ENCODE measurements around the gene NDUFA13.
A peak's percentile ranks its signal among the peaks of the same experiment; 100 is the strongest.

Gene NDUFA13

DNA sequence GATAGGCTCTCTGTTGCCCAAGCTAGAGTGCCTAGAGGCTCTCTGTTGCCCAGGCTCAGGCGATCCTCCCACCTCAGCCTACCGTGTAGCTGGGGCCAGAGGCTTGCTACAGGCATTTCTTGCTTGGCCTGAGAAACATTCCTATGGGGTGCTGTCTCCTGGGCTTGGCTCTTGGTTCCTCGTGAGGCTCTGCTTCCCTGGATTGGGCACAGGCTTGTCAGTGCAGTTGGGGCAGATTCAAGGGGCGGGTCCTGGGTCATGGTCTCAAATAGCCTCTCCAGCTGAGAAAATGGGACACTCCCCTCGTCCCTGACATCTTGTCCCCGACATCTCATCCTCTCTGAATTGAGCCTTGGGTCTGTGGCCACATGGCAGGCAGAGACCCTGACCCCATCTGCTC lies 5.6 kb upstream of the NDUFA13 start:
- peak; percentile 32 for DNase-seq (ENCODE audit: low read depth)

DNA sequence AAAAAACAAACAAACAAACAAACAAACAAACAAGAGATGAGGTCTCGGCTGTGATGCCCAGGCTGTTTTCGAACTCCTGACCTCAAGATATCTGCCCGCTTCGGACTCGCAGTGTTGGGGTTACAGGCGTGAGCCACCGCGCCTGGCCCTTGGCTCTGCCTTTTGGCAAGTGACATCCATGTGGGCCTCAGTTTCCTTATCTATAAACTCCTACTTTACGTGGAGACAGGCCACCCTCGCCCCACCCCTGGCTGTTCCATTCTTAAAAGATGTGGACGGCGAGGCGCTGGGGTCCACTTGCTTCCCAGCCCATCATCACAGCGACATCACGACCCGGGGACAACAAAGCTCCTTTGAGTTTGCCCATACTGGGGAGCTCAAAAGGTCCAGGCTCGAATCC lies 2.3 kb upstream of the NDUFA13 start:
- no peak for DNase-seq (ENCODE audit: low read depth)

DNA sequence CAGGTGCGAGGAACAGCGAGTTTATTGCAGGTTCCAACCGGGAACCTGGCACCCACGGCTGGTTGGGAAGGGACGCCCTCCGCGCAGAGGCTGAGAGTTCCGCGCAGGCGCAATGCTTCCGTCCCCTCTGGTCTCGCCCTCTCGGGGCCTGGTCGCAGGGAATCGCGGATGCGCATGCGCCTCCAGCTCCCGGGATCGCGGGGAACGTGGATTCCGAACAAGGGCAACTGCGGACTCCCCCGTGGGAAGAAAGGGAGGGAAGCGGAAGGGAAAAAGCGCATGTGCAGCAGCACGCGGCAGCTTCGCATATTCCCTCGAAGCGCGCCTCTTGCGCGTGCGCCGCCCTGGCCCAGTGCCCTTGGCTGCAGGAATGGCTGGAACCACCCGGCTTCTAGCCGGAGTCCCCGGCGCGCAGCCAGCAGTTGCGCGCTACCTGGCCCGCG lies 1.8 kb upstream of the NDUFA13 start:
- DNase-seq (ENCODE audit: low read depth) = no peak

DNA sequence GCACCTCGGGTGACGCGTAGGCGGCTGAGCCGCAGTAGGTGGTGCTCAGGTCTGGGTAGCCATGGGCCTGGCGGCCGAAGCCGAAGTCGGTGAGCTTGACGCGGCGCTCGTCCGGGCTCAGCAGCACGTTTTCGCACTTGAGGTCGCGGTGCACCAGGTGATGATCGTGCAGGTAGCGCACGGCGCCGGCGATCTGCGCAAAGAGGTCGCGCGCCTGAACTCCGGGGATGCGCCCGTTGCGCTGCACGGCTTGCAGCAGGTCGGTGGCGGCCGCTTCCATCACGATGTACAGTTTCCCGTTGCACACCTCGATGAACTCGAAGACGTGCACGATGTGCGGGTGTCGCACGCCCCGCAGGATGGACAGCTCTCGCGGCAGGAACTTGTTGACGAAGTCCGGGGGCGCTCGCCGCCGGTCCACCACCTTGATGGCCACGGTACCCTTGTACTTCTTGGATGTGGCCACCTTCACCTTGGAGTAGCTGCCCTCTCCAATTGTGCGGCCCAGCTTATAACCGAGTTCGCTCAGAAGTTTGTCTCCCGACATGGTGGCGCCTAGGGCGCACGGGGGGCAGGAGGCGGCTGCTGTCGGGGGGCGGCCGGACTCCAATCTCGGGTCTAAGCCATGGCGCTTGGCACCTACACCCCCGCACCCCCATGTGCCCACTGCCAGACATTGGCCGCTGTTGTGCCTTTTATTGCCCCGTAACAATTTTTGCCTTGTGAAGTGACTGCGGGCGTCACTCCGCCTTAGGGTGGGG lies 964 bp upstream of the NDUFA13 start, which contains the start of gene TSSK6:
TSS of gene TSSK6 (minus strand) at position 668 of the 761 bp plus-strand sequence. CDS start at position 547, 121 bp downstream.
- no peak for DNase-seq (ENCODE audit: low read depth)

DNA sequence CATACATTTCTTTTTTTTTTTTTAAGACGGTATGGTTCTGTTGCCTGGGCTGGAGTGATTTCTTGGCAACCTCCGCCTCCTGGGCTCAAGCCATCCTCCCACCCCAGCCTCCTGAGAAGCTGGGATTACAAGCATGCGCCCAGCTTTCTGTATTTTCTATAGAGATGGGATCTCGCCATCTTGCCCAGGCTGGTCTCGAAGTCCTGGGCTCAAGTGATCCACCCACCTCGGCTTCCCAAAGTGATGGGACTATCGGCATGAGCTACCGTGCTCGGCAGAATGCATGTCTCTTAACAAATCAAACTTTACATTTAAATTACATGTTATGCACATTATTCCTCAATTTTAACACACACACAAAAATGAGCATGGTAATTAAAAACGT lies 1.2 kb downstream of the NDUFA13 start:
- DNase-seq (ENCODE audit: low read depth) = no peak

DNA sequence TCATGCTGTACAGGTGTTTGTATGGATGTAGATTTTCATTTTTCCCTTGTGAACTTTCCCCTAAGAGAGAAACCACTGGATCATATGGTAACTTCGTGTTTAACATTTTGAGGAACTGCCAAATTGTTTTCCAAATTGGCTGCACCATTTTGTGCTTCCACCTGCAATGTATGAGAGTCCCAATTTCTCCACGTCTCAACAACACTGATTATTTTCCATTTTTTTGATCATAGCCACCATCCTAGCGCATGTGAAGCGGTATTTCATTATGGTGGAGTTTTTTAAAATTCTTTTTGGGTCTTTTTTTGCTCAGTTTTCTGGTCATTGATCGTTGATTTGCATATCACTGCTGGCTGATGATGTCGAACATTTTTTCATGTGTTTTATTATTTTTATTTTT lies 5.0 kb downstream of the NDUFA13 start:
- DNase-seq (ENCODE audit: low read depth) = no peak

DNA sequence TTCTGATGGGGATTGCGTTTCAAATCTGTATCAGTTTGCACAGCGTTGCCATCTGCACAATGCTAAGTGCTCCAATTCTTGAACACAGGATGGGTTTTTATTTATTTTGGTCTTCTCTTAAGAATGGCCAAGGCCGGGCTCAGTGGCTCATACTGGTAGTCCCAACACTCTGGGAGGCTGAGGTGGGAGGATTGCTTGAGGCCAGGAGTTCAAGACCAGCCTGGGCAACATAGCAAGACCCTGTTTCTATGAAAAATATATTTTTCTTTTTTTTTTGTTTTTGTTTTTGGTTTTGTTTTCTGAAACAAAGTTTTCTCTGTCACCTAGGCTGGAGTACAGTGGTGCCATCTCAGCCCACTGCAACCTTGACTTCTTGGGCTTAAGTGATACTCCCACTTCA lies 7.2 kb downstream of the NDUFA13 start:
- DNase-seq (ENCODE audit: low read depth) = no peak

DNA sequence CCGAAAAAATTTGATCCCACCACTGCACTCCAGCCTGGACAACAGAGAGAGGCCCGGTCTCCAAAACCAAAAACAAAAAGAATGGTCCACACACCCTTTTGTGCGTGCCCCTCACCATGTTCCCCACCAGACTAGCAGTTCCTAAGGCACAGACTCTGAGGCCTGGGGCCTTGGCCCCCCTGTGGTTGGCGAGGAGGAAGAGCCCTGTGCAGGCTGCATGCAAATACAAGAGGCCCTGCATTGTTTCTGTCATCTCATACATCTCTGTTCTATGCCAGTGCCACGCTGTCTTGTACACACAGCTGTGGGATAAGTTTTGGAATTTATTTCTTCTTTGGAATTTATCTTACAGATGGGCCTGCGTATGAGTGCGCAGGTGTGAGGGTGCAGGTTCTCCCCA lies 8.0 kb downstream of the NDUFA13 start:
- DNase-seq (ENCODE audit: low read depth) = no peak

DNA sequence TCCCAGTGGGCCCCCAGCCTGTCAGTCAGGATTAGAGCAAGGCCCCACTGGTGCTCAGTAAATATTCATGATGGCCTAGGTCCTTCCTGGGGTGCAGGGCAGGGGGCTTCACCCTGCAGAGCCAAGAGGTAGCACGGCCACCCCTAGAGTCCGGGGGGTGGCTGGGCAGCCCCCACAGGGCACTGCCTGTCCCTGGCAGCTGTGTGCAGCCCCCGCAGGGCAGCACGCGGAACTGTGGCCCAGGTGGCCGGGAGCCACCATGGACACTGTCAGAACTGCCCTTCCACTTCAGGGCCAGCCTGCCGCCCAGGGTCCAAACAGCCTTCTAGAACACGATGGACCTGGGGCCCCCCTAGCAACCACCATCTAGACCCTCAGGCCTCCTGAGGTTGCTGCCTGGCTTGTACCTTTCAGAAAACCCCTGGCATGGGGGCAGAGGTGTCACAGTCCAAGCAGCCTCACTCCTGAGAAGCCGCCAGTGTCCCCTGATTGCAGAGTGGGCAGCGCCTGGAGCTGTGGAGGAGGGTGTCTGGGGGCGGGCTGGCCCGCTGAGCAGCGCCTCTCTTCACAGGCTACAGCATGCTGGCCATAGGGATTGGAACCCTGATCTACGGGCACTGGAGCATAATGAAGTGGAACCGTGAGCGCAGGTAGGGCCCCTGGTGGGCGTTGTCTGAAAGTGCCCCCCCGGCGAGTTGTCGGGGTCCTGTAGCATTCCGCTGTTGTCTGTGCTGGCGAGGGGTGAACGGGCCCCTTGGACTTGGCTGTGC lies 9.8 kb downstream of the NDUFA13 start:
- DNase-seq (ENCODE audit: low read depth) = no peak

DNA sequence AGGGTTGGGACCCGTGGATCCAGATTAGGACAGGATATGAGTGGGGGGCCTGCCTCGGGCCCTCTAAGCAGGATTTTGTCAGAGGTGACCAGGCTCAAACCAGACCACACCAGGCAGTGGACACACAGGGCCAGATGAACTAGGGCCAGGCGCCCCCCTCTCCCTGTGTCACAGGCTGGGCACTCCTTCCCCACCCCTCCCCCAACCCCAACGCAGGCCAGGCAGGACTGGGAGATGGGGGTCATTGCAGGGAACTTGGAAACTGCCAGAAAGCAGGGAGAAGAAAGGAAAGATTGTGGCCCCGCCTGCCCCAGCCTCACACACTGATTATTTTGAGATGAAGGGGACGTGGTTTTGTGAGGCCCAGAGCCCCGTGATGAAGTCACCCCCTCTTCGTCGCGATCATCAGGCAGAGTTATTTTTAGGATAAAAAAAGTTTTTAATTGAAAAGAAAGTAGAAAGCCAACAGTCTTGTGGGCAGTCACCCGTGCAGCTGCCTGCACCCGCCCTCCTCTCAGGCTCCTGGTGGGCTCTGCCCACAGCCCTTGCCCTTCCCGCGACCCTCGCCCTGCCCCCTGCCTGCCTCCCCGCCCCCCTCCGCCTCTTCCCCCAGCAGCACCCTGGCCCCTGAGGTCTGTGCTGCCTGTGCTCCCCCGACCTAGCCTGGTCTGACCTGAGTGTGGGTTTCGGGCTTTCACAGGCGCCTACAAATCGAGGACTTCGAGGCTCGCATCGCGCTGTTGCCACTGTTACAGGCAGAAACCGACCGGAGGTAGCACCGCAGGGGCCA lies 10.8 kb downstream of the NDUFA13 start:
- DNase-seq (ENCODE audit: low read depth) = no peak

DNA sequence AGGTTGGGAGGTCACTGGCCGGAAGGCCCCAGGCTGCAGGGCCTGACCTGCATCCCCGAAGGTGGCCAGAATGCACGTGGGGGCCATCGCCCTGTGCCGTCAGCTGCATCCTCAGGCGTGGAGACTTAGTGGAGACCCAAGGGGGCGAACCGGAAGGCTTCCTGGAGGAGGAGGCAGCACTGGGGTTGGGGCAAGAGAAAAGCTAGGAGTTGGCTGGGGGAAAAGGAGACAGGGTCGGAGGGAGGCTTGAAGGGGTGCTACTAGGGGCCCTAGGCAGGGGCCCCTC lies 11.3 kb downstream of the NDUFA13 start:
- no peak for DNase-seq (ENCODE audit: low read depth)

DNA sequence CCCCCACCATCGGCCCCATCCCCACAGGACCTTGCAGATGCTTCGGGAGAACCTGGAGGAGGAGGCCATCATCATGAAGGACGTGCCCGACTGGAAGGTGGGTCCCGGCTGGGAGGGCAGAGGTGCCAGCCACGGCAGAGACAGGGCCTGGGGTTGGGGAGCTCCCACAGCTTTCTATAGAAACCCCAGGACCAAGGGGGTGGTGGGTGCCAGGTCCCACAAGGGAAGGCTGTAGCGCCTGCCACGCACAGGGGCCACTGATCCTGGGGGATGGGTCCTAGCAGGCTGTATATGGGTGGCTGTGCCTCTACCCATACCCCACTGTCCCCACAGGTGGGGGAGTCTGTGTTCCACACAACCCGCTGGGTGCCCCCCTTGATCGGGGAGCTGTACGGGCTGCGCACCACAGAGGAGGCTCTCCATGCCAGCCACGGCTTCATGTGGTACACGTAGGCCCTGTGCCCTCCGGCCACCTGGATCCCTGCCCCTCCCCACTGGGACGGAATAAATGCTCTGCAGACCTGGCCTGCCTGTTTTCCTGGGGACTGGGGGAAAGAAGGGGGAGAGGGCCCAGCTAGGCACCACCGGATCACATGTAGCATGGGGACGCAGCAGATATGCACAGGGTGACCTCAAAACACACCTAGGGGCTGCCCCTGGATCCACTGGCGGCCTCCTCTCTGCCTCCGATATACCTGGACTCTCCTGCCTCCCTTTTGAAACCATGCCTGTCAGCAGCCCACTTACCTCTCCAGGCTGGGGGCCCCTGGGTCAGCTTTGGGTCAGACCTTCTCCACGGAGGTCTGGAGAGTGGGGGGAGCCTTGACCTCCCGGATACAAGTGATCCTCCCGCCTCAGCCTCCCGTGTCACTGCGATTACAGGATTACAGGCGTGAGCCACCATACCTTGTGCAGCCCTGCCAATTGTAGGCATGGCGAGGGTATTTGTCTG lies 11.9 kb downstream of the NDUFA13 start:
- no peak for DNase-seq (ENCODE audit: low read depth)

DNA sequence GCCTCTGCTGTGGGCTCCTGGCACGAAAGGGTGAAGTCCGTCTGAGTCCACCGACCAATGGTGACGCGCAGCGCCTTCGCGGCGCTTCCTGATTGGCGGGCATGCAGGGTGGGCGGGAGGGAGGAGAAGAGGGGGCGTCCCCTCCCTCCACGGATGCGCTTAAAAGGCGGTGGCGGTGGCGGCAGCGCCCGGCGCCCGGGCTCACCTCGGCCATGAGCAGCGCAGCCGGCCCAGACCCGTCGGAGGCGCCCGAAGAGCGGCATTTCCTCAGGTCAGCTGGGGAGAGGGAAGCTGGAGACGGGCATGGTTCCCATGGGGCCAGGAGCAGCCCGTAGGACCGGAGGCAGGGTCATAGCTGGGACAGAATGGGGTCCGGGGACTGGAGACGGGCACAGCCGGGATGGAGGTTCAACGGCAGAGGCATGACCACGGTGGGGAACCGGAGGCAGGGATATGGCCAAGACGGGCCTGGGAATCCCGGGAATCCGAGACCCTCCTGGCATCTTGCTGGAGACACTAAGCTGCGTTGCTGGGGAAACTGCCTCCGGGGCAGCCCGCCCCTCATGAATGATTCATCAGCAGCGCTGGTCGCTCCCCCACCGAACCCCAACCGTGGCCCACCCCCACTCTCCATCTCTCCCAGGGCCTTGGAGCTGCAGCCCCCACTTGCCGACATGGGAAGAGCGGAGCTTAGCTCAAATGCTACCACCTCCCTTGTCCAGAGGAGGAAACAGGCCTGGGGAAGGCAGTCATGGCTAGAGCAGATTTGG lies 12.9 kb downstream of the NDUFA13 start, which contains the start of gene YJEFN3:
TSS of gene YJEFN3 (plus strand) at position 191 of the 770 bp plus-strand sequence. CDS start at position 213, 22 bp downstream.
- no peak for DNase-seq (ENCODE audit: low read depth)

DNA sequence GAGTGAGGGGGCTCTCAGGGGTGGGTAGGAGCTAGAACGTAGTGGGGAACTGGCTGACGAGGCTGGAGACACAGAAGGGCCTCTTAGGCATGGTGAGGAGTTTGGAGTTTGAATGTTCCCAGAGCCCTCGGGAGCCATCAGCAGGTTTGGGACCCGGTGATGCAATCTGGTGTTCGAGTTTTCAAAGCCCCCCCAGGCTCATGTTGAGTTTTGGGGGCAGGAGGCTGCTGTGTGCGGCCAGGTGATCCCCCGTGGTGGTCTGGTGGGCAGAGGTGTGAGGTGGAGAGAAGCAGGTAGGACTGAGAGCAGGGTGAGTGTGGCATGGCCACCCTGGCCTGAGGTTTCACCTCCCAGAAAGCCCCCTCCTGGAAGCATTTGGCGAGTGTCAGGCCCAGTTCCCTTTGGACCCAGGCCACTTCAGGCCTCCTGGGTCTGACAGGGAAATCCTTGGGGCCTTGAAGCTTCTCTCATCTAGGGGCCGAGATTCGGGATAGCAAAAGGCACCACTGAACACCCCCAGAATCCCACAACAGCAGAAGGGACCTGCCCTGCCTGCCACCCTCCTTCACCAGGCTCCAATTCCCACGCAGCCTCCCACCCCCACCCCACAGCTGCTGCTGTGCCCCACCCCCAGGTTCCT lies 13.9 kb downstream of the NDUFA13 start:
- DNase-seq (ENCODE audit: low read depth) = no peak

DNA sequence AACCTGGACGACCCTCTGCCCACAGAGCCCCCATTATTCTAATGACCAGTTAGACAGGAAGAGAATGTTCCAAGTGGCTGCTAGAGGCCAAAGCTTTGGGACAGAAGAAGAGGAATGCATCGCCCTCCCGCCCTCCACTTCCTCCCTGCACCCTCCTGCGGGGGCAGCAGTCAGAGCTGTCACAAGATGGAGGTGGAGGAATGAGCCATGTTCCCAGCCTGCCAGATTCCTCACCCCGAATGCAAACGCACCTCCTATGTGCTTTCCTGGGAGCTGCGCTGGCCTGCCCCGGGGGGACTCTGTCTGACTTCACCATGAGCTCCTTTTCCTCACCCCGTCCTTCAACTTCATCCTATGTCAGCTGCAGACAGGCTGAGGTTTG lies 14.4 kb downstream of the NDUFA13 start:
- DNase-seq (ENCODE audit: low read depth) = peak; percentile 40

DNA sequence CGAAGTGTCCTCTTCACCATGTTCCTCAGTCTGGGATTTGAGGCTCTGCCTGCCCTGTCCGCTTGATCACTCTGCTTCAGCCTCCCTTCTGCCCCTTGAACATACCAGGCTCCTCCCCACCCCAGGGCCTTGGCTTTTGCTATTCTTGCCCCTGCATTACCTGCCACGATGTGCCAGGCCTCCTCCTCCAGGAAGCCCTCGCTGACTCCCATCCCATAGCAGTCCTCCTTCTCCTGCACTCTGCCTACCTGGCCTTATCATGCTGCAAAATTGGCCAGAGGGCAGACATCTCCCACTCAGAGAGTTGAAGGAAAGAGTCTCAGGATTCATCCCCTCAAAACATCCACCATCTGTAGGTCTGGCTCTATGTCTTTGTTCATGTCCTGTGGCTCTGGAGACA lies 14.9 kb downstream of the NDUFA13 start:
- DNase-seq (ENCODE audit: low read depth) = no peak

DNA sequence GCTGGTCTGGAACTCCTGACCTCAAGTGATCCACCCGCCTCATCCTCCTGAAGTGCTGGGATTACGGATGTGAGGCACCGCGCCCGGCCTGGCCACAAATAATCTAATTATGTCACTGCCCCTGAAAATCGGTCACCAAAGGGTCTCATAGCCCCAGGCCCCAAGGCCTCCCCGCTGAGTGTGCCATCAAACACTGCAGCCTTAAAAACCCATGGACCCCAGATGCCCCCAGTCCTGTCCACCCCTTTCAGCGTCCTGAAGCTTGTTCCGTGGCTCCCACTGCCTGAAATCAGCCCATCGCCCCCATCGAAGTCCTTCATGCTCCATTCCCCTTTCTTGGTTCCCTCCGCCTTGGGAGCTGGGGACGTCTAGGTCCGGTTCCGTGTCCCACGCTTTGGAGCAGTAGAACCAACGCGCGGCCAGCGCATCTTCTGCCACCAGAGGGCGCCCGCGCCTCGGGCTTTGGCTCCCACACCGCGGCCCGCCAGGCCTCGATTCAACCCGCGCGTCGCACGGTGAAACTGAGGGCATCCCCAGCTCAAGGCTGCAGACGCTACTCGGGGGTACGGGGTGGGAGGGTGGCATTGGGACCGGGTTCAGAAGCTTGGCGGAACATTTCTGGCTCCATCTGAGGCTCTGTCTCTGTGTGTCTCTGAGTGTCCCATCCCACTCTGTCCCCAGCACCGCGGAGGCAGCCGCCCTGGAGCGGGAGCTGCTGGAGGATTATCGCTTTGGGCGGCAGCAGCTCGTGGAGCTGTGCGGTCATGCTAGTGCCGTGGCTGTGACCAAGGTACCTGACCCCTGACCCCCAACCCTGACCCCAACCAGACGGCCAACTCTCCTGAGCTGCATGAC lies 16.2 kb downstream of the NDUFA13 start:
- DNase-seq (ENCODE audit: low read depth) = peak; percentile 67

DNA sequence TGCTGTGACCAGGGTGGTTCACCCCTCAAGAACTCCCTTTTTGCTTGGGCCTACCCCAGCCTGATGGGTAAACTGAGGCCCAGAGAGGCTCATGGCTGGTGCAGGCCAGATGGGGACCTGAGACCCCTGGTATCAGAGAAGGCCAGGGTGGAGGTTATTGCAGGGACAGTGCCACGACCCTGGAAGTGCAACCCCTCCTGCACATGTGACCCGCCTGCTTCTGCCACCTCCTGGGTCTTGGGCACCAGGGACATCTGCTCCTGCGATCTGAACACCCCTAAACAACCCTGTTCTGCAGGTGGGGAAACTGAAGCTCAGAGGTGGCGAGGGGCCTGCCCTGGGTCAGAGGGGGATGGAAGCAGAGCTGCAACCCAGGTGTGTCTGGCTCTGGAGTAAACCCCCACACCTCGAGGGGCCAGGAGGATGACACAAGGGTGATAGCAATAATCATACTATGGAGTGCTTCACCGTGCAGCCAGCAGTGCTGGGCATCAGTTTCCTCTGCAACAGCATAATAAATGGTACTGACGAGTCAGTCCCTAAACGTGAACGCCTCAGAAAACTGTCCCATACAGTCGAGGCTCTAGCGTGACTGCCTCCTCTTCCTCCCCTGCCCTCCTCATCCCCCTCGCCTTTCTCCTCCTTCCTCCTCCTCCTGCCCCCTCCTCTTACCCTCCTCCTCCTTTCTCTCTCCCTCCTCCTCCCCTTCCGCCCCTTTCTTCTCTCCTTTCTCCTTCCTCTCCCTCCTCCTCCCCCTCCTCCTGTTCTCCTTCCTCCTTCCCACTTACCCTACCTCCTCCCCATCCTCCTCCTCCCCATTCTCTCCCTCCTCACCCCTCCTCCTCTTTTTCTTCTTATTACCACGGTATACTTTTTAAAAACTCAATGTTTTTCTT lies 17.0 kb downstream of the NDUFA13 start:
- no peak for DNase-seq (ENCODE audit: low read depth)
